PFSK-1 (cell line): Measurements from ENCODE around the gene CYP2D6.

Experiments
- FOXP2 ChIP-seq: optimal IDR thresholded peaks from 2 replicates; pipeline ENCODE3; 2011; ENCODE audit warnings: borderline replicate concordance, control low read depth, inconsistent platforms; ENCODE audit not compliant: insufficient read depth; ENCODE audit errors: extremely low read length, extremely low read depth
- POLR2AphosphoS5 ChIP-seq: IDR thresholded peaks from 2 replicates; pipeline ENCODE4 v1.6.1; 2012; ENCODE audit warnings: low read depth, mild to moderate bottlenecking, control low read depth, low read length, moderate library complexity
- REST ChIP-seq, 2 experiments: IDR thresholded peaks; 2 replicates each; pipeline versions ENCODE4 v1.6.1 to v1.8.0; 2011 to 2012; ENCODE audit warnings: low read depth in 2 of 2, low read length in 2 of 2, control low read depth in 1 of 2, inconsistent platforms in 1 of 2, mild to moderate bottlenecking in 1 of 2, moderate library complexity in 1 of 2; ENCODE audit not compliant: insufficient read depth in 1 of 2
- SIN3A ChIP-seq: IDR thresholded peaks from 2 replicates; pipeline ENCODE4 v1.6.1; 2012; ENCODE audit warnings: mild to moderate bottlenecking, low read length, moderate library complexity, borderline replicate concordance; ENCODE audit not compliant: insufficient read depth
- TAF1 ChIP-seq: IDR thresholded peaks from 2 replicates; pipeline ENCODE4 v1.6.1; 2012; ENCODE audit warnings: low read length, control low read depth, borderline replicate concordance; ENCODE audit not compliant: insufficient read depth

The CYP2D6 gene

GRCh38 chr22:42158456-42159132 is 28.0 kb upstream of the CYP2D6 start:
- TF ChIP-seq SIN3A (no peak), TAF1 (no peak), FOXP2 (no peak), REST (IDR thresholded peaks at IDR 0.05; ENCODE audit: insufficient read depth in 1 of 2, low read depth in 2 of 2, low read length in 2 of 2) (no peak), POLR2AphosphoS5 (no peak)

GRCh38 chr22:42156598-42156997 is 26.0 kb upstream of the CYP2D6 start:
- TF ChIP-seq REST (IDR thresholded peaks at IDR 0.05; ENCODE audit: insufficient read depth in 1 of 2, low read depth in 2 of 2, low read length in 2 of 2) (no peak), POLR2AphosphoS5 (no peak), SIN3A (no peak), TAF1 (no peak), FOXP2 (no peak)

GRCh38 chr22:42156121-42156520 is 25.5 kb upstream of the CYP2D6 start:
- TF ChIP-seq REST (IDR thresholded peaks at IDR 0.05; ENCODE audit: insufficient read depth in 1 of 2, low read depth in 2 of 2, low read length in 2 of 2): no peak
- TF ChIP-seq SIN3A: no peak
- no peak for TF ChIP-seq POLR2AphosphoS5
- TF ChIP-seq FOXP2: no peak
- no peak for TF ChIP-seq TAF1

- TF ChIP-seq REST (IDR thresholded peaks at IDR 0.05; ENCODE audit: insufficient read depth in 1 of 2, low read depth in 2 of 2, low read length in 2 of 2): no peak
- no peak for TF ChIP-seq FOXP2
- no peak for TF ChIP-seq POLR2AphosphoS5
- no peak for TF ChIP-seq TAF1
- TF ChIP-seq SIN3A: no peak
Measured at GRCh38 chr22:42155053-42155543, 24.5 kb upstream of the CYP2D6 start.

GRCh38 chr22:42154293-42155052 is 23.9 kb upstream of the CYP2D6 start:
- no peak for TF ChIP-seq TAF1
- TF ChIP-seq FOXP2: no peak
- no peak for TF ChIP-seq POLR2AphosphoS5
- TF ChIP-seq REST (IDR thresholded peaks at IDR 0.05; ENCODE audit: insufficient read depth in 1 of 2, low read depth in 2 of 2, low read length in 2 of 2): no peak
- no peak for TF ChIP-seq SIN3A
